K562 (cell line): Measurements from ENCODE around the gene ANKZF1. TPM values are rescaled to one million over a fixed set of nuclear protein-coding genes. Genes with fewer than 3 reads are reported as not detected.

Source experiments
- BCOR ChIP-seq: fragments of 450-650 bp; IDR thresholded peaks from 2 replicates; pipeline ENCODE4 v1.6.1; 2016
- CBX5 ChIP-seq: IDR thresholded peaks from 2 replicates; pipeline ENCODE4 v1.6.1; 2014; ENCODE audit warnings: low read depth, borderline replicate concordance
- CXXC5 ChIP-seq: fragments of 250-450 bp; sonication (Bioruptor Pico); IDR thresholded peaks from 2 replicates; pipeline ENCODE4 v1.8.0; 2022; ENCODE audit warnings: inconsistent platforms, mild to moderate bottlenecking, moderate library complexity
- DMBX1 ChIP-seq: fragments of 250-450 bp; sonication (Bioruptor Pico); IDR thresholded peaks from 2 replicates; pipeline ENCODE4 v1.8.0; 2022; ENCODE audit warnings: inconsistent platforms, mild to moderate bottlenecking, moderate library complexity, borderline replicate concordance
- ELF1 ChIP-seq: fragments of 200-800 bp; sonication (Bioruptor generic); IDR thresholded peaks from 2 replicates; pipeline ENCODE4 v1.6.1; 2016; ENCODE audit warnings: missing genetic modification characterization, missing compliant biosample characterization
- ERF ChIP-seq: fragments of 450-650 bp; formaldehyde crosslinking; IDR thresholded peaks from 2 replicates; pipeline ENCODE4 v1.4.0; 2020; ENCODE audit warnings: mild to moderate bottlenecking, mixed read lengths
- ETS2 ChIP-seq: IDR thresholded peaks from 2 replicates; pipeline ENCODE4 v1.6.1; 2016; ENCODE audit warnings: borderline replicate concordance, missing genetic modification characterization, mild to moderate bottlenecking, moderate library complexity, missing compliant biosample characterization; ENCODE audit not compliant: poor library complexity, severe bottlenecking
- JUNB ChIP-seq: fragments of 450-650 bp; formaldehyde crosslinking; conservative IDR thresholded peaks from 2 replicates; pipeline ENCODE4 v1.4.0; 2020; ENCODE audit warnings: mild to moderate bottlenecking
- MEF2D ChIP-seq: conservative IDR thresholded peaks from 2 replicates; pipeline ENCODE4 v1.6.1; 2016; ENCODE audit warnings: low read depth, missing genetic modification characterization, missing compliant biosample characterization
- SMAD4 ChIP-seq: fragments of 250-450 bp; sonication (Bioruptor Pico); conservative IDR thresholded peaks from 2 replicates; pipeline ENCODE4 v1.8.0; 2021; ENCODE audit warnings: inconsistent platforms, mild to moderate bottlenecking, moderate library complexity
- ZMIZ1 ChIP-seq, 2 experiments: fragments of 150-350 bp in 1 of 2; IDR thresholded peaks; 2 replicates each; pipeline ENCODE4 v1.6.1; 2012 to 2016; ENCODE audit warnings: low read depth in 2 of 2, low read length in 2 of 2, mild to moderate bottlenecking in 1 of 2, moderate library complexity in 1 of 2
- ZNF232 ChIP-seq: sonication (generic); formaldehyde crosslinking; IDR thresholded peaks from 2 replicates; pipeline ENCODE4 v1.8.0; 2022; ENCODE audit warnings: mild to moderate bottlenecking, missing genetic modification reagents
- ZNF274 ChIP-seq: IDR thresholded peaks from 2 replicates; pipeline ENCODE4 v1.6.1; 2011; ENCODE audit warnings: low read depth, mild to moderate bottlenecking, low read length, moderate library complexity, borderline replicate concordance
- ZNF589 ChIP-seq: fragments of 200-800 bp; sonication (Bioruptor generic); IDR thresholded peaks from 2 replicates; pipeline ENCODE4 v1.6.1; 2016; ENCODE audit warnings: low read depth, missing genetic modification characterization, missing compliant biosample characterization
- polyA plus RNA-seq, 8 experiments: library from polyadenylated mRNA; depleted of rRNA in 4 of 8; stranded (reverse) in 5 of 8; unstranded in 3 of 8; fragments of >200 nt; fragmentation: Nextera tagmentation in 2 of 8; fragmentation: Illumina TruSeq in 1 of 8; extraction: Ambion mirVana in 2 of 8; extraction: Trizol in 1 of 8; gene quantifications; 2 replicates each; pipeline versions ENCODE4 v1.2.1 to v1.2.3, GENCODE V29; 2011 to 2014; ENCODE audit warnings: inconsistent platforms in 1 of 8, missing spikeins in 1 of 8
- total RNA-seq, 7 experiments: library from RNA; depleted of rRNA in 6 of 7; stranded (reverse); fragments of >200 nt in 6 of 7; fragmentation: Illumina TruSeq in 2 of 7; extraction: Trizol in 2 of 7; gene quantifications; 2 replicates each; pipeline versions ENCODE4 v1.2.1 to v1.2.3, GENCODE V29; 2011 to 2021; ENCODE audit warnings: low replicate concordance in 1 of 7
- TF ChIP-seq, protein P1 (sequence below): fragments of 450-650 bp; formaldehyde crosslinking; IDR thresholded peaks from 2 replicates; pipeline ENCODE4 v1.4.0; 2020; ENCODE audit warnings: mild to moderate bottlenecking
- TF ChIP-seq, protein P2 (sequence below), 2 experiments: fragments of 450-650 bp in 1 of 2; IDR thresholded peaks; 2 replicates each; pipeline ENCODE4 v1.6.1; 2011 to 2017; ENCODE audit warnings: low read depth in 2 of 2, antibody characterized with exemption in 1 of 2, borderline replicate concordance in 1 of 2, low read length in 1 of 2, mild to moderate bottlenecking in 1 of 2, mixed read lengths in 1 of 2; ENCODE audit not compliant: control insufficient read depth in 1 of 2
- TF ChIP-seq, protein P3 (sequence below): fragments of 450-650 bp; IDR thresholded peaks from 2 replicates; pipeline ENCODE4 v1.6.1; 2014; ENCODE audit warnings: low read depth, mild to moderate bottlenecking, moderate library complexity, borderline replicate concordance

The ANKZF1 gene
- total and polyA plus RNA-seq, 9 of the 15 experiments (the other 6 are each of a cell fraction or from before 2014, with no cell fraction given): 3.1 to 60.6 (median 31.0) TPM

DNA sequence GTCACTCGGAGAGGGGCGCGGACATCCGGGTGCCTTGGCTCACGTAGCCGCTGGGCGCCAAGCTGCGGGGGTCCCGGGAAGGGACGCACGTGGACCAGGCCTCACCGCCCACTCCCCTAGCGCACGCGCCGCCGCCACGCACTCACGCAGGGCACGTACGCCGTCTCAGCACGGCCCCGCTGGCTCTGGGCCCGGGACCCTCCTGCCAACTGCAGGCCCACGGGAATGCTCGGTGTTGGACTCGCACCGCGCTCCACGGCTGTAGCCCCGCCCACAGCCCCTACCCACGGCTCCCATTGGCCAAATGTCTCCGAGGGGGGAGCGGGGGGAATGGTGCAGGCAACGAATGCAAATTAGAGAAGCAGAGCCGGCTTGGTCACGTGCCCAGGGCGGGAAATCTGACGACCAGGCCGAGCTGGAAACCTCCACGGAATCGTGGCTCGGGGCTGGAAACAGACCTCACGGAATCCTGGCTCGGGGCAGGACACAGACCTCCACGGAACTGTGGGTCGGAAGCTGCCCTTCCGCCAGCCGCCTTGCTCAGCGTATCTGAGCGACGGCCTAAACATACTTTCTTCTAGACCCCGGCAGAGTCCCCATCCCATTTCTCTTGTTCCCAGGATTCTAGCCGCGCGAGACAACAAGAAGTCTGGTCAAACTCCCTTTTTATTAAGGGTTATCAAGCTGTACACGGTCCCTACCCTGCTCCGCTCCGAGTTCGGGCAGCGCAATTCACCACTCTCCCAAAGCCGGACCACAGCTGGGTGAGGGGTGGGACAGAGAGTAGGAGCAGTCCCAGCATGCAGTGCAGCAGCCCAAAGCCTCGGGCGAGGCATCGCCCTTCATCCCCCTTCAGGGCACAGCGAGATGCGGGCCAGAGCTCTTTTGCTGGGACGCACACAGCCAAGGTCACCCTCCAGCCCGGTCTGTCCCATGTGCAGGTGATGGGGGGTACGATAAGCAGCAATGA is 10.6 kb upstream of the ANKZF1 start, which contains the start of gene ABCB6 (continued):
- TF ChIP-seq ZNF232 (CRISPR knock-in tag): 0 out of 2 replicates have a peak, but pooled peaks have one; percentile 39
- TF ChIP-seq ZMIZ1 (IDR thresholded peaks at IDR 0.05; ENCODE audit: low read depth in 2 of 2, low read length in 2 of 2): no peak
- peak; percentile 87 for TF ChIP-seq ERF (CRISPR knock-in tag)
- TF ChIP-seq, protein P1, sequence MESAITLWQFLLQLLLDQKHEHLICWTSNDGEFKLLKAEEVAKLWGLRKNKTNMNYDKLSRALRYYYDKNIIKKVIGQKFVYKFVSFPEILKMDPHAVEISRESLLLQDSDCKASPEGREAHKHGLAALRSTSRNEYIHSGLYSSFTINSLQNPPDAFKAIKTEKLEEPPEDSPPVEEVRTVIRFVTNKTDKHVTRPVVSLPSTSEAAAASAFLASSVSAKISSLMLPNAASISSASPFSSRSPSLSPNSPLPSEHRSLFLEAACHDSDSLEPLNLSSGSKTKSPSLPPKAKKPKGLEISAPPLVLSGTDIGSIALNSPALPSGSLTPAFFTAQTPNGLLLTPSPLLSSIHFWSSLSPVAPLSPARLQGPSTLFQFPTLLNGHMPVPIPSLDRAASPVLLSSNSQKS (CRISPR knock-in tag): no peak
- TF ChIP-seq ZNF274: no peak
- TF ChIP-seq ELF1: no peak
- TF ChIP-seq, protein P2, sequence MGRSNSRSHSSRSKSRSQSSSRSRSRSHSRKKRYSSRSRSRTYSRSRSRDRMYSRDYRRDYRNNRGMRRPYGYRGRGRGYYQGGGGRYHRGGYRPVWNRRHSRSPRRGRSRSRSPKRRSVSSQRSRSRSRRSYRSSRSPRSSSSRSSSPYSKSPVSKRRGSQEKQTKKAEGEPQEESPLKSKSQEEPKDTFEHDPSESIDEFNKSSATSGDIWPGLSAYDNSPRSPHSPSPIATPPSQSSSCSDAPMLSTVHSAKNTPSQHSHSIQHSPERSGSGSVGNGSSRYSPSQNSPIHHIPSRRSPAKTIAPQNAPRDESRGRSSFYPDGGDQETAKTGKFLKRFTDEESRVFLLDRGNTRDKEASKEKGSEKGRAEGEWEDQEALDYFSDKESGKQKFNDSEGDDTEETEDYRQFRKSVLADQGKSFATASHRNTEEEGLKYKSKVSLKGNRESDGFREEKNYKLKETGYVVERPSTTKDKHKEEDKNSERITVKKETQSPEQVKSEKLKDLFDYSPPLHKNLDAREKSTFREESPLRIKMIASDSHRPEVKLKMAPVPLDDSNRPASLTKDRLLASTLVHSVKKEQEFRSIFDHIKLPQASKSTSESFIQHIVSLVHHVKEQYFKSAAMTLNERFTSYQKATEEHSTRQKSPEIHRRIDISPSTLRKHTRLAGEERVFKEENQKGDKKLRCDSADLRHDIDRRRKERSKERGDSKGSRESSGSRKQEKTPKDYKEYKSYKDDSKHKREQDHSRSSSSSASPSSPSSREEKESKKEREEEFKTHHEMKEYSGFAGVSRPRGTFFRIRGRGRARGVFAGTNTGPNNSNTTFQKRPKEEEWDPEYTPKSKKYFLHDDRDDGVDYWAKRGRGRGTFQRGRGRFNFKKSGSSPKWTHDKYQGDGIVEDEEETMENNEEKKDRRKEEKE (IDR thresholded peaks at IDR 0.05; ENCODE audit: borderline replicate concordance in 1 of 2, control insufficient read depth in 1 of 2, low read depth in 2 of 2, low read length in 1 of 2): no peak
- no peak for TF ChIP-seq ZNF589 (CRISPR knock-in tag)
- TF ChIP-seq BCOR: no peak
- TF ChIP-seq, protein P3, sequence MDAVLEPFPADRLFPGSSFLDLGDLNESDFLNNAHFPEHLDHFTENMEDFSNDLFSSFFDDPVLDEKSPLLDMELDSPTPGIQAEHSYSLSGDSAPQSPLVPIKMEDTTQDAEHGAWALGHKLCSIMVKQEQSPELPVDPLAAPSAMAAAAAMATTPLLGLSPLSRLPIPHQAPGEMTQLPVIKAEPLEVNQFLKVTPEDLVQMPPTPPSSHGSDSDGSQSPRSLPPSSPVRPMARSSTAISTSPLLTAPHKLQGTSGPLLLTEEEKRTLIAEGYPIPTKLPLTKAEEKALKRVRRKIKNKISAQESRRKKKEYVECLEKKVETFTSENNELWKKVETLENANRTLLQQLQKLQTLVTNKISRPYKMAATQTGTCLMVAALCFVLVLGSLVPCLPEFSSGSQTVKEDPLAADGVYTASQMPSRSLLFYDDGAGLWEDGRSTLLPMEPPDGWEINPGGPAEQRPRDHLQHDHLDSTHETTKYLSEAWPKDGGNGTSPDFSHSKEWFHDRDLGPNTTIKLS: no peak
- no peak for TF ChIP-seq DMBX1
- no peak for TF ChIP-seq JUNB (CRISPR knock-in tag)
- no peak for TF ChIP-seq MEF2D (tag)
- no peak for TF ChIP-seq ETS2 (tag)
- TF ChIP-seq CBX5: no peak
- TF ChIP-seq CXXC5 (CRISPR knock-in tag): peak; percentile 72
- TF ChIP-seq SMAD4 (CRISPR knock-in tag): no peak
